Hematopoietic multipotent progenitor cell (in vitro differentiated cells): ENCODE data around the gene HTR1E. TPM values are rescaled to one million over a fixed set of nuclear protein-coding genes. Genes with fewer than 3 reads are reported as not detected.
A peak's percentile ranks its signal among the peaks of the same experiment; 100 is the strongest.
"Not testable (repeated sequence)": the region's sequence is repeated elsewhere in the genome, so short reads cannot be mapped to it uniquely, and the experiment has no call there.

Source experiments
- DNase-seq, 3 donors: peaks; one replicate each; pipeline ENCODE4 v3.0.0-alpha.2; 2011 to 2015; ENCODE audit warnings: low read depth in 2 of 3, low spot score in 2 of 3
- total RNA-seq: library from RNA; depleted of rRNA; stranded (reverse); fragments of >200 nt; gene quantifications from one replicate; pipeline ENCODE4 v1.2.3, GENCODE V29; 2012

The HTR1E gene
- total RNA-seq, 1 donor: not detected

GRCh38 chr6:86973088-86973487 lies 35.8 kb downstream of the HTR1E start:
- DNase-seq: no peak

GRCh38 chr6:86978251-86978650 lies 40.9 kb downstream of the HTR1E start:
- no peak for DNase-seq

GRCh38 chr6:87001494-87001893 lies 64.2 kb downstream of the HTR1E start:
- no peak for DNase-seq

GRCh38 chr6:87002391-87002790 lies 65.1 kb downstream of the HTR1E start:
- not testable (repeated sequence) for DNase-seq

- not testable (repeated sequence) for DNase-seq
Observed at GRCh38 chr6:87006541-87006940, 69.2 kb downstream of the HTR1E start.

GRCh38 chr6:87009581-87009980 lies 72.3 kb downstream of the HTR1E start:
- DNase-seq: not testable (repeated sequence)

GRCh38 chr6:87012035-87012434 lies 74.7 kb downstream of the HTR1E start:
- DNase-seq: no peak

GRCh38 chr6:87012743-87013142 lies 75.4 kb downstream of the HTR1E start:
- DNase-seq: no peak

- no peak for DNase-seq
Observed at GRCh38 chr6:87016772-87017171, 79.4 kb downstream of the HTR1E start.

- DNase-seq: no peak
Observed at GRCh38 chr6:87027021-87027420, 89.7 kb downstream of the HTR1E start.

- peak in 2 of 3 donors; percentile 1 to 46 for DNase-seq
Observed at GRCh38 chr6:87029711-87030314, 92.5 kb downstream of the HTR1E start.

GRCh38 chr6:87040729-87041128 lies 103.4 kb downstream of the HTR1E start:
- no peak for DNase-seq

- DNase-seq: no peak
Observed at GRCh38 chr6:87045521-87046075, 108.3 kb downstream of the HTR1E start.

- DNase-seq: no peak
Observed at GRCh38 chr6:87049779-87050178, 112.5 kb downstream of the HTR1E start.

GRCh38 chr6:87053312-87053711 lies 116.0 kb downstream of the HTR1E start:
- DNase-seq: no peak

- no peak for DNase-seq
Observed at GRCh38 chr6:87054143-87054833, 117.0 kb downstream of the HTR1E start.

GRCh38 chr6:87059943-87060342 lies 122.6 kb downstream of the HTR1E start:
- no peak for DNase-seq

GRCh38 chr6:87065117-87065516 lies 127.8 kb downstream of the HTR1E start:
- no peak for DNase-seq
